Limb (tissue), 2 donors: ENCODE measurements around the gene C11orf86.
"Not testable (repeated sequence)": the region's sequence is repeated elsewhere in the genome, so short reads cannot be mapped to it uniquely, and the experiment has no call there.

Source experiments
- DNase-seq, 2 donors: peaks; one replicate each; pipeline ENCODE4 v3.0.0-alpha.2; 2016; ENCODE audit errors: extremely low spot score in 2 of 2

C11orf86 gene

GRCh38 chr11:66988741-66989140, 13.6 kb downstream of the C11orf86 start:
- DNase-seq: not testable (repeated sequence)

GRCh38 chr11:66989360-66989759, 14.3 kb downstream of the C11orf86 start:
- not testable (repeated sequence) for DNase-seq

GRCh38 chr11:66992041-66992440, 16.9 kb downstream of the C11orf86 start:
- DNase-seq: no peak

- DNase-seq: no peak
Observed at GRCh38 chr11:66996609-66997273, 21.6 kb downstream of the C11orf86 start.

GRCh38 chr11:66999555-66999954, 24.5 kb downstream of the C11orf86 start:
- DNase-seq: no peak

- DNase-seq: no peak
Observed at GRCh38 chr11:67001332-67001731, 26.2 kb downstream of the C11orf86 start.

- no peak for DNase-seq
Observed at GRCh38 chr11:67002297-67002913, 27.3 kb downstream of the C11orf86 start.

GRCh38 chr11:67002921-67003411, 27.9 kb downstream of the C11orf86 start:
- no peak for DNase-seq

- not testable (repeated sequence) for DNase-seq
Observed at GRCh38 chr11:67005200-67005599, 30.1 kb downstream of the C11orf86 start.

GRCh38 chr11:67006029-67006884, 31.2 kb downstream of the C11orf86 start:
- no peak for DNase-seq

GRCh38 chr11:67007126-67007525, 32.0 kb downstream of the C11orf86 start:
- no peak for DNase-seq

GRCh38 chr11:67010296-67010905, 35.3 kb downstream of the C11orf86 start:
- no peak for DNase-seq

GRCh38 chr11:67013511-67014045, 38.5 kb downstream of the C11orf86 start:
- DNase-seq: no peak

GRCh38 chr11:67014343-67014742, 39.2 kb downstream of the C11orf86 start:
- no peak for DNase-seq

- no peak for DNase-seq
Observed at GRCh38 chr11:67015048-67015447, 39.9 kb downstream of the C11orf86 start.

GRCh38 chr11:67016550-67016949, 41.4 kb downstream of the C11orf86 start:
- no peak for DNase-seq

GRCh38 chr11:67020949-67021348, 45.8 kb downstream of the C11orf86 start:
- DNase-seq: no peak

- peak in 1 of 2 donors; percentile 61 for DNase-seq
Observed at GRCh38 chr11:67022341-67022933, 47.3 kb downstream of the C11orf86 start.

GRCh38 chr11:67022961-67023956, 48.2 kb downstream of the C11orf86 start, which contains the start of gene SYT12:
TSS of gene SYT12 (plus strand) at chr11:67023134. CDS start at chr11:67030145, 7,011 bp downstream.
- DNase-seq: peak in 1 of 2 donors; percentile 49

GRCh38 chr11:67023957-67024353, 48.9 kb downstream of the C11orf86 start:
- no peak for DNase-seq
